Right lobe of liver (tissue), 4 donors: ENCODE data around the gene EDN2.
A peak's percentile ranks its signal among the peaks of the same experiment; 100 is the strongest.

Source experiments
- POLR2A ChIP-seq: fragments of 450-650 bp; IDR thresholded peaks from one replicate; pipeline ENCODE4 v1.6.1; 2017; ENCODE audit warnings: antibody characterized with exemption, mild to moderate bottlenecking
- TF ChIP-seq, protein P1 (sequence below), 4 donors: fragments of 200-600 bp in 3 of 4; fragments of 450-650 bp in 1 of 4; IDR thresholded peaks; one replicate each; pipeline versions ENCODE4 v1.5.1 to v1.8.0; 2016 to 2022; ENCODE audit warnings: antibody characterized with exemption in 4 of 4, mild to moderate bottlenecking in 2 of 4
- donor health status: DM: no; HTN: no; CAD: no.
- donor health status: DM: no; HTN: no; CAD: no.
- donor health status: DM: no; HTN: yes; CAD: no.

DNA sequence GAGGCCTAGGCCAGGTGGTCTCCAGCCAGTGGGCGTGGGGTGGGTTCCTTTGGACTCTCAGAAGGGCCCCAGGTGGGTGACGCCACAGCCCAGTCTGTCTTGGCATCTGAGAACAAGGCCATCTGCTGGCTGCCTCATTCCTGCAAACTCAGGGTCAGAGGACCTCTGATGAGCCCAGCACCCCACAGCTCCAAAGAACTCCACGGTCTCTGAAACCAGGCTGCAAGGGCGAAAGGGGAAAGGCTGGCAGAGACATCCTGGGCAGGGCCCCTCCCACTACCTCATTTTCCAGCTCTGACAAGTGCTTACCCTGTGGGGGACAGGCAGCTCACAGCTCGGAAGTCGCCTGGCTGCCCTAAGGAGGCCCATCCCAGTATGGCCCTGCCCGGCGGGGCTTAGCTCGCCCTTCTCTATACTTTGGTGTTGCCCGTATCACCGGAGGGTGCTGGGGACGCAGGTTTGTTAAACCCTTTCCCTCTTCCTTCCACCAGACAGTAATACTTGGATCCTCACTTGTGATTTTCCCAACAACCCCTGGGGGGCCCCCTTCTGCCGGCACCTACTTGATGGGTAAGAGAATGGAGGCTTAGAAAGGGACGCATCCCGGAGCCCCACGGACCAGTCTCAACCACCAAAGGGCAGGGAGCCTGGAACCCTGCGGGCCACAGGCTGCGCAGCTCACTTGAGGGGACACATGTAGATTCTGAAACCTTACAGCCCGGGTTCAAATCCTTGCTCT lies 10.9 kb upstream of the EDN2 start:
- TF ChIP-seq, protein P1, sequence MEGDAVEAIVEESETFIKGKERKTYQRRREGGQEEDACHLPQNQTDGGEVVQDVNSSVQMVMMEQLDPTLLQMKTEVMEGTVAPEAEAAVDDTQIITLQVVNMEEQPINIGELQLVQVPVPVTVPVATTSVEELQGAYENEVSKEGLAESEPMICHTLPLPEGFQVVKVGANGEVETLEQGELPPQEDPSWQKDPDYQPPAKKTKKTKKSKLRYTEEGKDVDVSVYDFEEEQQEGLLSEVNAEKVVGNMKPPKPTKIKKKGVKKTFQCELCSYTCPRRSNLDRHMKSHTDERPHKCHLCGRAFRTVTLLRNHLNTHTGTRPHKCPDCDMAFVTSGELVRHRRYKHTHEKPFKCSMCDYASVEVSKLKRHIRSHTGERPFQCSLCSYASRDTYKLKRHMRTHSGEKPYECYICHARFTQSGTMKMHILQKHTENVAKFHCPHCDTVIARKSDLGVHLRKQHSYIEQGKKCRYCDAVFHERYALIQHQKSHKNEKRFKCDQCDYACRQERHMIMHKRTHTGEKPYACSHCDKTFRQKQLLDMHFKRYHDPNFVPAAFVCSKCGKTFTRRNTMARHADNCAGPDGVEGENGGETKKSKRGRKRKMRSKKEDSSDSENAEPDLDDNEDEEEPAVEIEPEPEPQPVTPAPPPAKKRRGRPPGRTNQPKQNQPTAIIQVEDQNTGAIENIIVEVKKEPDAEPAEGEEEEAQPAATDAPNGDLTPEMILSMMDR (IDR thresholded peaks at IDR 0.05), result peak in 2 of 4 donors; percentile 7 to 20
- no peak for TF ChIP-seq POLR2A
